Kidney epithelial cell (primary cell): ENCODE measurements around the gene NR4A1. TPM values are rescaled to one million over a fixed set of nuclear protein-coding genes. Genes with fewer than 3 reads are reported as not detected.

Experiments
- DNase-seq: peaks from one replicate; pipeline ENCODE4 v3.0.0-alpha.2; 2010; ENCODE audit warnings: low read depth
- H3K27me3 ChIP-seq: 2 replicates; pipeline ENCODE4 v1.6.0; 2011; ENCODE audit warnings: low read length; ENCODE audit not compliant: control insufficient read depth, insufficient read depth
- H3K36me3 ChIP-seq: 2 replicates; pipeline ENCODE4 v1.5.1; 2011; ENCODE audit warnings: low read length; ENCODE audit not compliant: control insufficient read depth, insufficient read depth
- H3K4me3 ChIP-seq: 2 replicates; pipeline ENCODE4 v1.5.1; 2011; ENCODE audit warnings: low read depth, mild to moderate bottlenecking, control low read depth, low read length
- total RNA-seq: library from RNA; depleted of rRNA; stranded (reverse); fragments of >200 nt; gene quantifications from 2 replicates; pipeline ENCODE4 v1.2.3, GENCODE V29; 2015
- TF ChIP-seq, protein P1 (sequence below): IDR thresholded peaks from 2 replicates; pipeline ENCODE4 v1.5.1; 2011; ENCODE audit warnings: mild to moderate bottlenecking, moderate library complexity, low read length, control low read depth, inconsistent platforms; ENCODE audit not compliant: insufficient read depth, poor library complexity, severe bottlenecking

The NR4A1 gene
- total RNA-seq, 1 donor from 2014 or later, result 9.2 TPM

DNA sequence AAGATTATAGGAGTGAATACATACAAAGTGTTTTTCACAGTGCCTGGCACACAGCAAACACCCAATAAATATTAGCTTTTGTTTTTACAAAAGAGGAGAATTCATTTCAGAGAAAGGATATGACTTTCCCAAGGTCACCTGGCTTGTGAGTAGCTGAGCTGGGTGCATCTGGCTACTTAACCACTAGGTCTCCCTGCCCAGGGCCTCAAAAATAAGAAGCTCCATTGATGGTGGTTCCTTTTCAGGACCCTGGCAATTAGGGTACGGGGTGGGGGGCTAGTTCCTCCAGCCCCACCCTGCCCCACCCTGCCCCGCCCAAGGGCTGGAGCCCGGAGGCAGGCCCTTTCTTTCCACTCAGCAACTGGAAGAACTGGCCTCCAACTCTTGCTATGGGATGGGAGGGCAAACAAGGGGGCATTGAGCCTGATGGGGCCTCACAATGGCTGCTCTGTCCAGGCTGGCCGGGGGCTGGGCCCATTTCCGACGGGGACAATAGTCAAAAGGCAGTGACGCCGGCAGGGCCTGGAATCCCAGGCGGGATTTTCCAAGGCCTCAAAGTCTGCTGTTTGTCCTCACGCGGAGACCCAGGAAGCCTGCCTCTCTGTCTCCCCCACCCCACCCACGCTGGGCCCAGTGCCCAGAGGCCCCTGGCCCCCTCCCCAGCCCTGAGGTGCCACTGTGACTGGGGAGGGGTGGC is 10.4 kb downstream of the NR4A1 start:
- H3K27me3 ChIP-seq, result no peaks in the 10 kb centered on the region
- H3K4me3 ChIP-seq, result no peak overlapping the region
- DNase-seq, result no peak
- no peaks in the 10 kb centered on the region for H3K36me3 ChIP-seq
- TF ChIP-seq, protein P1, sequence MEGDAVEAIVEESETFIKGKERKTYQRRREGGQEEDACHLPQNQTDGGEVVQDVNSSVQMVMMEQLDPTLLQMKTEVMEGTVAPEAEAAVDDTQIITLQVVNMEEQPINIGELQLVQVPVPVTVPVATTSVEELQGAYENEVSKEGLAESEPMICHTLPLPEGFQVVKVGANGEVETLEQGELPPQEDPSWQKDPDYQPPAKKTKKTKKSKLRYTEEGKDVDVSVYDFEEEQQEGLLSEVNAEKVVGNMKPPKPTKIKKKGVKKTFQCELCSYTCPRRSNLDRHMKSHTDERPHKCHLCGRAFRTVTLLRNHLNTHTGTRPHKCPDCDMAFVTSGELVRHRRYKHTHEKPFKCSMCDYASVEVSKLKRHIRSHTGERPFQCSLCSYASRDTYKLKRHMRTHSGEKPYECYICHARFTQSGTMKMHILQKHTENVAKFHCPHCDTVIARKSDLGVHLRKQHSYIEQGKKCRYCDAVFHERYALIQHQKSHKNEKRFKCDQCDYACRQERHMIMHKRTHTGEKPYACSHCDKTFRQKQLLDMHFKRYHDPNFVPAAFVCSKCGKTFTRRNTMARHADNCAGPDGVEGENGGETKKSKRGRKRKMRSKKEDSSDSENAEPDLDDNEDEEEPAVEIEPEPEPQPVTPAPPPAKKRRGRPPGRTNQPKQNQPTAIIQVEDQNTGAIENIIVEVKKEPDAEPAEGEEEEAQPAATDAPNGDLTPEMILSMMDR, result no peak

DNA sequence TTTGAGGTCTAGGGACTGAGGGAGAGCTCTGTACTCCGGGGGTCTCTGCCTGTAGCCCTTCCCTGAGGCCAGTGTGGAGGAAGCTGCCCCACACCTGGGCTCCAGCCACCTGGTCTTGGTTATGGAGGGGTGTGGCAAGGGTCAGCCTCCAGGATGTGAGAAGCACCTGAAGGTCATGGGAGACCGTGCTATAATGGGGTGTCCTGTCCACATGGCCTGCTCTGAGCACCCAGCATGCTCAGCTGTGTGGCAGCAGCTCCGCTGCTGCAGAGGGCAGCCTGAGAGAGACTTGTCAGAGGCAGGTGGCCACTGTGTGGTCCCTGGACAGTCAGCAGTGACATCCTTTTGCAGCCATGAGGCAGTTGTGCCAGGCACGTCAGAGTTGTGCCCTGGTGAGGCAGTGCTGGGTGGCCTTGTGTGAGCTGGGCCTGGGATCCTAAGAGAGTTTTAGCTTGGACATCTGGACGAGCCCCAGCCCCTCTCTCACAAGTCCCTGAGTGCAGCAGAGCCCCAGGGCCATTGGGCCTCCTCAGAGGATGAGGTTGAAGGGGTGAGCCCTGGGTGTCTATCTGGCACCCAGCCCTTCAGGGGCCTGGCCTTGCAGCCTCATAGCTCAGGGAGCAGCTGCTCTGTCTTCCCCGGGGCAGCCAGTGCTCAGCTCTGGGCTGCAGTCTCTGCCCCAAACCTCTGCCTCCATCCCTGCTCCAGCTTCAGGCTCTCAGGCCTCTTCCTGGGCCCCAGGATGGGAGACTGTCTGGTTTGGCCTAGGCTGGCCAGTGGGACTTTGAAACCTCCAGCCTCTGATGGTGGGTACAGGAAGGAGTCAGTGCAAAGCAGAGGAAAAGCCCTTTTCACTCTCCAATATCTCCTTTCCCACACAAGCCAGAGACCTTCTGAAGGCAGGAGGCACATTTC is 11.2 kb downstream of the NR4A1 start:
- DNase-seq, result no peak
- Histone ChIP-seq H3K36me3 (no peaks in the 10 kb centered on the region), H3K4me3 (no peak overlapping the region), H3K27me3 (no peaks in the 10 kb centered on the region)
- TF ChIP-seq, protein P1, result no peak

DNA sequence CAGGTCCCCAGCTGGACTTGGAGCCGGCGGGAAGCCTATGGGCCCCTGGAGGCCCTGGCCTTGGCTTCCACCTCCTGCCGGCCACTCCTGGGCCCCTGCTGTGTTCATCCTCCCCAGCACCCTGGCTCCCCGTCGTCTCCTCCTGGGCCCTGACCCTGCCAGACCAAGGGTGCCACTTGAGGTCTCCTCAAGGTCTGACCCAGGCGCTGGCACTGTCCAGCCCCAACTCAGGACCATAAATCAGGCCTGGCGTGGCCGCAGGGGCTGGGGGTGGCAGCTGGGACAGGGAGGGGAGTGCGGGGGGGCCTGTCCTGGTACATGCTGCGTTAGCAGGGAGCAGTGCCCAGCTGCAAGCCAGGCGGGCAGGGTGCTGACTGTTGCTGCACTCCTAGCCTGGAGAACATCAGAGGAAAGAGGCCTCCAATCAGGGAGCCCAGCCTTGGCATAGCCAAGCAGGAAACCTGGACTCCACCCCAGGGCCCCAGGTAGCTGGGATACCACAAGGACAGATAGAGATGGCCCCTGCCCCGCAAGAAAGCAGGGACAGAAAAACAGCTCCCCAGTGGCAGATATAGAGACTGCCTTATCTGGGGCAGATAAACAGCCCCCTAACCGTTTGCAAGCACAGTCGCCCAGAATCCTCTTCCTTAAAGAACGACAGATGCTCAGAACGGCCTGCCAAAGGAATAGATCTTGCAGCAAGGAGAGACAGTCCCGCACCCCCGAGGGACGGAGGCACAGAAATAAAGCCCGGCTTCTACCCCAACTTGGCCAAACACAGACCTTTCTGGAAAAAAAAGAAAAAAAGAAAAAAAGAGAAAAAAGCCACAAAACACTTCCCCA is 12.1 kb downstream of the NR4A1 start:
- Histone ChIP-seq H3K27me3 (no peaks in the 10 kb centered on the region), H3K36me3 (no peaks in the 10 kb centered on the region), H3K4me3 (no peak overlapping the region)
- TF ChIP-seq, protein P1, result no peak
- DNase-seq, result no peak

DNA sequence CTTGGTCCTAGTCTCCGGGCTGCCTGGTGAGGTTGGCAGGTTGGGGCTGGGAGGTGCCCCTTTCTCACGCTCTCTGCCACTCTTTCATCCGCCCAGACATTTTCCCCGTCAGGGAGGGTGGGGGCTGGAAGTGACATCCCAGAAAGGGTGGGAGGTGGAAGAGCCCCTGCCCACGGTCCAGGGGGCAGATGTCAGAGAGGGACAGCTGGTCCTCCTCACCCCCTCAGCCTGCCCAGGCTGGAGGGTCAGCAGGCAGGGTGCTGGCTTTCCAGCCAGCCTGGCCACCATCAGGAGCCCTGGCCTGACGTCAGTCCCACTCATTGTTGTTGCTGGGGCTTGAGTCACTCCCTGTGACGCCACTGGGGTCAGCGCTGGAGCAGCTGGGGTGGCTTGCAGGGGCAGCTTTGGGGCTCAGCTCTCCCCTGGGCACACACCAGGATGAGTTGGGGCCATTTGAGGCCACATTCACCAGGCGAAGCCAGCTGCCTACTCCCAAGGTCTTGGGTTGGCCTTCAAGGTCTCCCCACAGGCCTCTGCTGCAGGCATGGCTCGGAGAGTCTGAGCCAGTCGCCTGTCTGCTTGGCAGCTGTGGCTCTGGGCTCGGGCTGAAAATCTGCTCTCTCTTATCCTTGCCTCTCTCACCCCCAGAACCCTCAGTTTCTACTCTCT is 12.9 kb downstream of the NR4A1 start:
- Histone ChIP-seq H3K4me3 (no peak overlapping the region), H3K36me3 (no peaks in the 10 kb centered on the region), H3K27me3 (no peaks in the 10 kb centered on the region)
- no peak for DNase-seq
- TF ChIP-seq, protein P1, result no peak

DNA sequence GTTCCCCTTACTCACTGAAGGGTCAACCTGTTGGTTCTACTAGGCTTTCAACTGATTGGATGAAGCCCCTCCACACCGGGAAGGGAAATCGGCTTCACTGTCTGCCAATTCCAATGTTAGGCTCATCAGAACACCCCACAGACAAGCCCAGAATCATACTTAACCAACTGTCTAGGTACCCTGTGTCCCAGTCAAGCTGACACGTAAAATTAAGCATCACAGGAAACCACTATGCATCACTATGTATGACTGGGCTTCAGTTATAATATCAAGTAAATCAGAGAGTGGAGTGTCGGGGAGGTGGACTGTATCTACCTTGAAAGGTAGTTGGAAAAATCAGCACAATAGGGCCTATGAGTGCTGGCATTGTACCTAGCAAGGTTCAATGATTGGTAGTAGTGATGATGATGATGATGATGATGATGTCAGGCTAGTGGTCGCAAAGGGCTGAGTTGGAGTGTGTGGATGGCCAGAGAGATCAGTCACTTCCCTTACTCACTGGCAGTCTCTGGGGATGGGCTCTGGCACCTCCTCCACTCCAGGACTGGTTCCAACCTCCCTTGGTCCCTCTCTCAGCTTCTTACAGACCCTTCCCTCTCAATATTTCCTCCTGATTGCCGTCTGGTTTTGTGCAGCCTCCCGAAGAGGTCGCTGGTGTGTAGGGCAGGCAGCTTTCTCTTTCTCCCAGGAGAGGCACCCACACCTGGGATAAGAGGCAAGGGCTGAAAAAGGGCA is 15.3 kb downstream of the NR4A1 start:
- DNase-seq, result no peak
- Histone ChIP-seq H3K36me3 (no peaks in the 10 kb centered on the region), H3K4me3 (no peak overlapping the region), H3K27me3 (no peaks in the 10 kb centered on the region)
- TF ChIP-seq, protein P1, result no peak
